ENCODE results near the gene ANKLE2. TPM values are rescaled to one million over a fixed set of nuclear protein-coding genes. Genes with fewer than 3 reads are reported as not detected.

The ANKLE2 gene
- total and polyA plus RNA-seq, 4 experiments from 2014 or later = 21.0 to 101 (median 70.0) TPM

DNA sequence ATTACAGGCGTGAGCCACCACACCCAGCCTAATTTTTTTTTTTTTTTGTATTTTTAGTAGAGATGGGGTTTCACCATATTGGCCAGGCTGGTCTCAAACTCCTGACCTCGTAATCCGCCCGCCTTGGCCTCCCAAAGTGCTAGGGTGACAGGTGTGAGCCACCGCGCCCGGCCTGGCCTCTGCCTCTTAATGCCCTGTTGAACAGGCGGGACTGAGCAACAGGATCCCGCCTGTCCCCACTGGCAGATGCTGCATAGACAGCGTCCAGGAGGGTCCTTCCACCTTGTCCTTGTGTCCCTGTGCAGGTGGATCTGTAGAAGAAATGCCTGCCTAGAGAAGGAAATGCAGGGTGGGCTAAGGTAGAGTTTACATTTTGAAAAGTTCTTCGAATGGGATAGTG lies 45.3 kb downstream of the ANKLE2 start:
- H3K9me3 ChIP-seq (ENCODE audit: control insufficient read depth in 1 of 2, low read length in 2 of 2) = no peaks in the 10 kb centered on the region
- Mint-ChIP-seq H3K4me3 (no peak overlapping the region), H3K36me3 (peaks cover 15 to 40% of the 10 kb centered on the region in 2 donors), H3K4me1 (peaks cover 6 to 27% (median 13%) of the 10 kb centered on the region in 4 donors), H3K27ac (no peak overlapping the region), H3K9me3 (peaks cover 0 to 6% (median 0%) of the 10 kb centered on the region in 8 donors), H3K27me3 (no peaks in the 10 kb centered on the region)
- intact Hi-C loops (cut with micrococcal nuclease) = no loop called here
- ChIA-PET POLR2A (ENCODE audit: partially characterized antibody) (no interaction called here), CTCF (ENCODE audit: partially characterized antibody) (no interaction called here)
- H3K27ac ChIP-seq (ENCODE audit: low read depth, low read length) = no peak overlapping the region
- DNase-seq = no peak
- H3K27me3 ChIP-seq (ENCODE audit: insufficient read depth, low read length) = no peaks in the 10 kb centered on the region
- H3K36me3 ChIP-seq (ENCODE audit: insufficient read depth, low read length) = peaks cover 42% of the 10 kb centered on the region
- no peak overlapping the region for H3K4me3 ChIP-seq (ENCODE audit: low read length in 2 of 2)
- peaks cover 18% of the 10 kb centered on the region for H3K4me1 ChIP-seq (ENCODE audit: insufficient read depth, low read length)

GRCh38 chr12:132715874-132716273 lies 45.8 kb downstream of the ANKLE2 start:
- DNase-seq = no peak
- Histone ChIP-seq H3K9me3 (ENCODE audit: control insufficient read depth in 1 of 2, low read length in 2 of 2) (no peaks in the 10 kb centered on the region), H3K4me1 (ENCODE audit: insufficient read depth, low read length) (peaks cover 20% of the 10 kb centered on the region), H3K36me3 (ENCODE audit: insufficient read depth, low read length) (peaks cover 37% of the 10 kb centered on the region), H3K27ac (ENCODE audit: low read depth, low read length) (no peak overlapping the region), H3K27me3 (ENCODE audit: insufficient read depth, low read length) (no peaks in the 10 kb centered on the region), H3K4me3 (ENCODE audit: low read length in 2 of 2) (no peak overlapping the region)
- ChIA-PET CTCF (ENCODE audit: partially characterized antibody) (no interaction called here), POLR2A (ENCODE audit: partially characterized antibody) (no interaction called here)
- no peaks in the 10 kb centered on the region for H3K27me3 Mint-ChIP-seq
- intact Hi-C loops (cut with micrococcal nuclease) = no loop called here
- H3K36me3 Mint-ChIP-seq = peaks cover 15 to 36% of the 10 kb centered on the region in 2 donors
- H3K4me1 Mint-ChIP-seq = peaks cover 6 to 28% (median 14%) of the 10 kb centered on the region in 4 donors
- H3K4me3 Mint-ChIP-seq = no peak overlapping the region
- H3K27ac Mint-ChIP-seq = no peak overlapping the region
- H3K9me3 Mint-ChIP-seq = peaks cover 0 to 6% (median 0%) of the 10 kb centered on the region in 8 donors

DNA sequence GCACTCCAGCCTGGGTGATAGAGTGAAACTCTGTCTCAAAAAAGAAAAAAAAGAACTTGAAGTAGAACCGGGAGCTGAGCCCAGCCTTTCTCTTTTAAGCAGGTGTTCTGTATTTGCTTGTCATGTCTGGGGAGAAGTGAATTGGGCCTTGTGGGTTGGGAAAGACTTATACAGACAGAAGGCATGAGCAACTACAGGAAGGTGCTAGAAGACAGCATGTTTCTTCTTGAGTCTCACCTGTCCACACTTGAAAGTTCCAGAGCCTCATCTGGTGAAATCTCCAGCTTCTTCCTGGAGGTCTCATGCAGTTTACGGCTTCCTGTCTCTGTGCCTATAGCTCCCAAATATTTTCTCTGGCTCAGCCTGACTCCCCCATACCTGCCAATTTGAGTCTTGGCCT lies 48.5 kb downstream of the ANKLE2 start:
- ChIA-PET CTCF (ENCODE audit: partially characterized antibody) (no interaction called here), POLR2A (ENCODE audit: partially characterized antibody) (interaction anchor here (1.1 kb wide), 1 partner anchor 49 kb away, joined by 3 read pairs; the partner anchor contains the start of gene ANKLE2)
- peaks cover 19% of the 10 kb centered on the region for H3K36me3 ChIP-seq (ENCODE audit: insufficient read depth, low read length)
- Mint-ChIP-seq H3K4me3 (peak overlapping the region in 2 of 8 donors; percentile 29 to 39), H3K27ac (peak overlapping the region in 2 of 7 donors; percentile 30 to 75), H3K36me3 (peaks cover 8 to 27% of the 10 kb centered on the region in 2 donors), H3K4me1 (peaks cover 8 to 33% (median 18%) of the 10 kb centered on the region in 4 donors), H3K27me3 (no peaks in the 10 kb centered on the region), H3K9me3 (peaks cover 0 to 8% (median 5%) of the 10 kb centered on the region in 8 donors)
- no peak for DNase-seq
- H3K27me3 ChIP-seq (ENCODE audit: insufficient read depth, low read length) = no peaks in the 10 kb centered on the region
- H3K27ac ChIP-seq (ENCODE audit: low read depth, low read length) = no peak overlapping the region
- intact Hi-C loops (cut with micrococcal nuclease) = loop anchor here (5.0 kb wide), 1 partner anchor 174 kb away; the partner anchor contains the start of gene CHFR
- peaks cover 0 to 2% of the 10 kb centered on the region in 2 donors for H3K9me3 ChIP-seq (ENCODE audit: control insufficient read depth in 1 of 2, low read length in 2 of 2)
- H3K4me1 ChIP-seq (ENCODE audit: insufficient read depth, low read length) = peaks cover 28% of the 10 kb centered on the region
- no peak overlapping the region for H3K4me3 ChIP-seq (ENCODE audit: low read length in 2 of 2)

DNA sequence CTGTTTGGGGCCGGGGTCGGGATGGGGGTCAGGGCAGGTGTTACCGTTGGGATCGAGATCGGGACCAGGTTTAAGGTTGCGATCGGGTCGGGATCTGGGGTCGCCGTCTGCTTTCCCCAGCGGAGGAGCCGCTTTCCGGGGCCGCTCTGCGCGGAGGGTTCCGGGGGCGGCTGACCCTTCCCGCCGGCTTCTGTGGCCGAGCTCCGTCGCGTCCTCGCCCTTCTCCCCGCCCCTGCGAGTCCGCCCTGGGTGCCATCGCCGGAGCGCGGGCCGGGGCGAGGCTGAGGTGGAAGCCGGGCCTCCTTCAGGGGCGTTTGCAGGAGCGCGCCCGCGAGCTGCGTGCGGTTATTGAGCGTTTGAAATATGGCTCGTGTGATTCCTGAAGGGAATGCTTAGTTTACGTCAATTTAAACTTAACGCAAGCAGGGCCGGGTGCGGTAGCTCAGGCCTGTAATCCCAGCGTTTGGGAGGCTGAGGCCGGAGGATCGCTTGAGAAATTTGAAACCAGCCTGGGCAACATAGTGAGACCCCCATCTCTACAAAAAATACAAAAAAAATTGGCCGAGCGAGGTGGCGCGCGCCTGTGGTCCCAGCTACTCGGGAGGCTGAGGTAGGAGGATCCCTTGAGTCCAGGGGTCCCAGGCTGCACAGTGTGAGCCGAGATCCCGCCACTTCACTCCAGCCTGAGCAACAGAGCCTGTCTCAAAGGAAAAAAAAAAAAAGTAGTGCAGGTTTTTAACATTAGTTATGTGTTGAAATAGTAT lies 50.4 kb downstream of the ANKLE2 start:
- POLR2A ChIA-PET (ENCODE audit: partially characterized antibody) = interaction anchor here (0.8 to 2.5 kb wide), 8 partner anchors 9 to 275 kb away, joined by 3 to 9 read pairs (median 4); partner anchors contain the start of genes GOLGA3 and ZNF26
- Histone ChIP-seq H3K4me3 (ENCODE audit: low read length in 2 of 2) (peak overlapping the region in 1 of 2 donors; percentile 66), H3K27me3 (ENCODE audit: insufficient read depth, low read length) (no peaks in the 10 kb centered on the region), H3K27ac (ENCODE audit: low read depth, low read length) (peak overlapping the region; percentile 64), H3K9me3 (ENCODE audit: control insufficient read depth in 1 of 2, low read length in 2 of 2) (peaks cover 0 to 11% of the 10 kb centered on the region in 2 donors), H3K36me3 (ENCODE audit: insufficient read depth, low read length) (peaks cover 15% of the 10 kb centered on the region), H3K4me1 (ENCODE audit: insufficient read depth, low read length) (peaks cover 28% of the 10 kb centered on the region)
- no peak for DNase-seq
- Mint-ChIP-seq H3K4me3 (peak overlapping the region; percentile 75 to 88 (median 83)), H3K36me3 (peaks cover 11 to 22% of the 10 kb centered on the region in 2 donors), H3K27me3 (no peaks in the 10 kb centered on the region), H3K4me1 (peaks cover 8 to 33% (median 19%) of the 10 kb centered on the region in 4 donors), H3K27ac (peak overlapping the region in 6 of 7 donors; percentile 19 to 72 (median 58)), H3K9me3 (peaks cover 0 to 21% (median 14%) of the 10 kb centered on the region in 8 donors)
- intact Hi-C loops (cut with micrococcal nuclease) = loop anchor here (2.0 to 5.0 kb wide), 2 partner anchors 118 to 176 kb away; partner anchors contain the start of genes CHFR and GOLGA3
- CTCF ChIA-PET (ENCODE audit: partially characterized antibody) = interaction anchor here (1.2 kb wide), 1 partner anchor 57 kb away, joined by 3 read pairs; no protein-coding TSS in a partner anchor

DNA sequence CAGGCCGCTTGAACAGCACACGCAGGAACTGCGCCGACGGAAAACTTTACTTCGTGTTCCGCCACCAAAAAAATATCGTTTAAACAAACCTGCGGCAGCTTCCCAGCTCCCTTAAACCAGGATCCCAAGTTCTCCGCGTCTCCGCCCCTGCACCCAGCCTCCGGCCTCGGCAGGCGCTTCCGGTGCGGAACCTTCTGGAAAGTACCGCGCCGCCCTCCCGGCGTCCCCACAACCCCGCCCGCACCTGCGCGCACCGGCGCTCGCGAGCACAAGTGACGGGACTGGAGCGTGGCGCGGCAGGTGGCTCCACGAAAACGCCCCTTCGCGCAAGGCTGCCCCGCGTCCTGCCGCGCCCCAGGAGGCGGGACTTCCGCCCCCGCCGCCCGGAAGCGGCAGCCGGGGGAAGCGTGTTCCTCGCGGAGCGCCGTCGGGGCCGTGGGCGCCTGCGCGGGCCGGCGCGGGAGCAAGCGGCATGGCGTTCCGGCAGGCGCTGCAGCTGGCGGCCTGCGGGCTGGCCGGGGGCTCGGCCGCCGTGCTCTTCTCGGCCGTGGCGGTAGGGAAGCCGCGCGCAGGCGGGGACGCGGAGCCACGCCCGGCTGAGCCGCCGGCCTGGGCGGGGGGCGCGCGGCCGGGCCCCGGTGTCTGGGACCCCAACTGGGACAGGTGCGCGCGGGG lies 51.1 kb downstream of the ANKLE2 start, which contains the start of gene PGAM5:
TSS of gene PGAM5 (plus strand) at position 438 of the 675 bp plus-strand sequence. CDS start at position 473, 35 bp downstream.
- H3K4me1 ChIP-seq (ENCODE audit: insufficient read depth, low read length) = peaks cover 28% of the 10 kb centered on the region
- H3K27ac ChIP-seq (ENCODE audit: low read depth, low read length) = peak within 1 kb of the TSS; percentile 91
- peaks cover 0 to 11% of the 10 kb centered on the region in 2 donors for H3K9me3 ChIP-seq (ENCODE audit: control insufficient read depth in 1 of 2, low read length in 2 of 2)
- no peaks in the 10 kb centered on the region for H3K27me3 Mint-ChIP-seq
- H3K4me3 Mint-ChIP-seq = peak within 1 kb of the TSS; percentile 88 to 90 (median 90)
- peaks cover 0 to 21% (median 14%) of the 10 kb centered on the region in 8 donors for H3K9me3 Mint-ChIP-seq
- intact Hi-C loops (cut with micrococcal nuclease) = loop anchor here (1.0 to 5.0 kb wide), 5 partner anchors 23 to 198 kb away; partner anchors contain the start of genes CHFR, GOLGA3, POLE and PXMP2
- DNase-seq = peak; percentile 95 to 97 (median 96)
- ChIA-PET CTCF (ENCODE audit: partially characterized antibody) (interaction anchor here (1.2 kb wide), 1 partner anchor 57 kb away, joined by 3 read pairs; no protein-coding TSS in a partner anchor), POLR2A (ENCODE audit: partially characterized antibody) (interaction anchor here (0.8 to 2.5 kb wide), 11 partner anchors 10 to 276 kb away, joined by 3 to 9 read pairs (median 3); partner anchors contain the start of genes CHFR, GOLGA3 and ZNF26)
- H3K36me3 ChIP-seq (ENCODE audit: insufficient read depth, low read length) = peaks cover 10% of the 10 kb centered on the region
- peak within 1 kb of the TSS; percentile 92 to 95 (median 94) for H3K27ac Mint-ChIP-seq
- H3K36me3 Mint-ChIP-seq = peaks cover 11 to 22% of the 10 kb centered on the region in 2 donors
- H3K27me3 ChIP-seq (ENCODE audit: insufficient read depth, low read length) = no peaks in the 10 kb centered on the region
- peaks cover 8 to 33% (median 19%) of the 10 kb centered on the region in 4 donors for H3K4me1 Mint-ChIP-seq
- H3K4me3 ChIP-seq (ENCODE audit: low read length in 2 of 2) = peak within 1 kb of the TSS; percentile 48 to 70

GRCh38 chr12:132710043-132710404 lies 51.6 kb downstream of the ANKLE2 start:
- H3K9me3 Mint-ChIP-seq = peaks cover 0 to 21% (median 14%) of the 10 kb centered on the region in 8 donors
- H3K27ac Mint-ChIP-seq = peak overlapping the region; percentile 92 to 95 (median 94)
- peaks cover 28% of the 10 kb centered on the region for H3K4me1 ChIP-seq (ENCODE audit: insufficient read depth, low read length)
- ChIA-PET CTCF (ENCODE audit: partially characterized antibody) (no interaction called here), POLR2A (ENCODE audit: partially characterized antibody) (interaction anchor here (0.8 to 2.5 kb wide), 8 partner anchors 10 to 196 kb away, joined by 3 to 9 read pairs (median 4); partner anchors contain the start of genes CHFR and GOLGA3)
- peak overlapping the region; percentile 48 to 70 for H3K4me3 ChIP-seq (ENCODE audit: low read length in 2 of 2)
- intact Hi-C loops (cut with micrococcal nuclease) = loop anchor here (1.0 to 5.0 kb wide), 5 partner anchors 23 to 198 kb away; partner anchors contain the start of genes CHFR, GOLGA3, POLE and PXMP2
- peak overlapping the region; percentile 83 to 90 (median 90) for H3K4me3 Mint-ChIP-seq
- H3K9me3 ChIP-seq (ENCODE audit: control insufficient read depth in 1 of 2, low read length in 2 of 2) = peaks cover 0 to 11% of the 10 kb centered on the region in 2 donors
- H3K36me3 ChIP-seq (ENCODE audit: insufficient read depth, low read length) = peaks cover 10% of the 10 kb centered on the region
- H3K27me3 Mint-ChIP-seq = no peaks in the 10 kb centered on the region
- peak in 1 of 5 donors; percentile 15 for DNase-seq
- H3K27ac ChIP-seq (ENCODE audit: low read depth, low read length) = peak overlapping the region; percentile 91
- peaks cover 8 to 33% (median 19%) of the 10 kb centered on the region in 4 donors for H3K4me1 Mint-ChIP-seq
- peaks cover 11 to 22% of the 10 kb centered on the region in 2 donors for H3K36me3 Mint-ChIP-seq
- H3K27me3 ChIP-seq (ENCODE audit: insufficient read depth, low read length) = no peaks in the 10 kb centered on the region
